Measurements from ENCODE around the gene AFMID.
A peak's percentile ranks its signal among the peaks of the same experiment; 100 is the strongest.

Gene AFMID

GRCh38 chr17:78180508-78180907, 6.7 kb upstream of the AFMID start:
- Histone ChIP-seq H3K36me3 (ENCODE audit: control insufficient read depth in 2 of 2, insufficient read depth in 1 of 2, low read length in 2 of 2) (peaks cover 37 to 83% of the 10 kb centered on the region in 2 experiments), H3K4me1 (ENCODE audit: control insufficient read depth, insufficient read depth, low read length) (0 out of 2 replicates have a peak, but pooled peaks cover 2% of the 10 kb centered on the region), H3K4me3 (ENCODE audit: low read depth, low read length) (no peak overlapping the region), H3K9me3 (ENCODE audit: control insufficient read depth, insufficient read depth, low read depth, low read length) (no peaks in the 10 kb centered on the region), H3K27ac (ENCODE audit: extremely low read depth, low read depth, low read length) (no peak overlapping the region)
- POLR2A ChIA-PET: interaction anchor here (1.0 kb wide), 1 partner anchor 11 kb away, joined by 3 read pairs; no protein-coding TSS in a partner anchor
- CTCF ChIA-PET: interaction anchor here (0.7 kb wide), 1 partner anchor 55 kb away, joined by 3 read pairs; no protein-coding TSS in a partner anchor
- TF ChIP-seq ZNF169 (tag by site-specific recombination; IDR thresholded peaks at IDR 0.05): no peak
- no peak for TF ChIP-seq ZNF76 (tag by site-specific recombination; IDR thresholded peaks at IDR 0.05; ENCODE audit: borderline replicate concordance, low read depth)
- TF ChIP-seq ZNF121 (tag by site-specific recombination; IDR thresholded peaks at IDR 0.05): no peak

- peaks cover 2% of the 10 kb centered on the region for H3K4me1 ChIP-seq (ENCODE audit: control insufficient read depth, insufficient read depth, low read length)
- CTCF ChIA-PET: interaction anchor here (0.6 to 7.8 kb wide), 5 partner anchors 8 to 71 kb away, joined by 3 to 94 read pairs (median 4); no protein-coding TSS in a partner anchor
These were observed 4.7 kb upstream of the AFMID start for GRCh38 chr17:78182504-78182903.

GRCh38 chr17:78183916-78184315, 3.2 kb upstream of the AFMID start:
- peaks cover 2% of the 10 kb centered on the region for H3K4me1 ChIP-seq (ENCODE audit: control insufficient read depth, insufficient read depth, low read length)

More at GRCh38 chr17:78182504-78182903, 4.7 kb upstream of the AFMID start:
- peaks cover 37 to 74% of the 10 kb centered on the region in 2 experiments for H3K36me3 ChIP-seq (ENCODE audit: control insufficient read depth in 2 of 2, insufficient read depth in 1 of 2, low read length in 2 of 2)
- no peak overlapping the region for H3K4me3 ChIP-seq (ENCODE audit: low read depth, low read length)
- no peak overlapping the region for H3K27ac ChIP-seq (ENCODE audit: extremely low read depth, low read depth, low read length)
- H3K9me3 ChIP-seq (ENCODE audit: control insufficient read depth, insufficient read depth, low read depth, low read length): no peaks in the 10 kb centered on the region
- POLR2A ChIA-PET: interaction anchor here (0.7 to 2.0 kb wide), 5 partner anchors 8 to 588 kb away, joined by 3 to 8 read pairs (median 3); no protein-coding TSS in a partner anchor
- TF ChIP-seq ZNF677 (tag by site-specific recombination; IDR thresholded peaks at IDR 0.05) (no peak), ZNF600 (tag by site-specific recombination; IDR thresholded peaks at IDR 0.05) (peak; percentile 69; the same call in 1 of the 2 replicates)

More at GRCh38 chr17:78183916-78184315, 3.2 kb upstream of the AFMID start:
- Histone ChIP-seq H3K36me3 (ENCODE audit: control insufficient read depth in 2 of 2, insufficient read depth in 1 of 2, low read length in 2 of 2) (peaks cover 32 to 65% of the 10 kb centered on the region in 2 experiments), H3K9me3 (ENCODE audit: control insufficient read depth, insufficient read depth, low read depth, low read length) (no peaks in the 10 kb centered on the region), H3K4me3 (ENCODE audit: low read depth, low read length) (no peak overlapping the region), H3K27ac (ENCODE audit: extremely low read depth, low read depth, low read length) (no peak overlapping the region)
- no peak for TF ChIP-seq ZBTB8A (tag by site-specific recombination; IDR thresholded peaks at IDR 0.05)
- TF ChIP-seq ZIC2 (tag by site-specific recombination; IDR thresholded peaks at IDR 0.05): no peak
- TF ChIP-seq HIC1 (tag by site-specific recombination; IDR thresholded peaks at IDR 0.05): no peak
- TF ChIP-seq ZNF138 (tag by site-specific recombination; IDR thresholded peaks at IDR 0.05; ENCODE audit: borderline replicate concordance): no peak
- TF ChIP-seq SP2 (tag by site-specific recombination; IDR thresholded peaks at IDR 0.05): no peak
- TF ChIP-seq PRDM1 (tag by site-specific recombination; IDR thresholded peaks at IDR 0.05): no peak
- no peak for TF ChIP-seq ZNF707 (tag by site-specific recombination; IDR thresholded peaks at IDR 0.05)
- TF ChIP-seq ZNF221 (tag by site-specific recombination; IDR thresholded peaks at IDR 0.05; ENCODE audit: borderline replicate concordance): no peak
- TF ChIP-seq REPIN1 (tag by site-specific recombination; IDR thresholded peaks at IDR 0.05; ENCODE audit: low read depth): no peak
- no peak for TF ChIP-seq ZBTB10 (tag by site-specific recombination; IDR thresholded peaks at IDR 0.05)
- TF ChIP-seq ZNF48 (tag by site-specific recombination; IDR thresholded peaks at IDR 0.05): no peak
- TF ChIP-seq PRDM10 (tag by site-specific recombination; IDR thresholded peaks at IDR 0.05): no peak
- no peak for TF ChIP-seq ZBTB17 (tag by site-specific recombination; IDR thresholded peaks at IDR 0.05)
- ChIA-PET POLR2A (interaction anchor here (0.9 to 2.0 kb wide), 4 partner anchors 9 to 22 kb away, joined by 6 to 8 read pairs (median 8); no protein-coding TSS in a partner anchor), CTCF (interaction anchor here (0.5 to 7.8 kb wide), 6 partner anchors 9 to 411 kb away, joined by 3 to 94 read pairs (median 4); no protein-coding TSS in a partner anchor)
